IPS-20b (cell line): Measurements from ENCODE around the gene RNF169.

Experiments used
- H3K27ac ChIP-seq: one replicate; pipeline ENCODE4 v1.5.1; 2013; ENCODE audit warnings: low read length
- H3K27me3 ChIP-seq: 2 replicates; pipeline ENCODE4 v1.6.1; 2013; ENCODE audit warnings: mild to moderate bottlenecking, low read length, inconsistent platforms; ENCODE audit not compliant: insufficient read depth
- H3K36me3 ChIP-seq: 2 replicates; pipeline ENCODE4 v1.6.1; 2013; ENCODE audit warnings: low read depth, mild to moderate bottlenecking, inconsistent platforms, low read length, moderate library complexity; ENCODE audit not compliant: insufficient read depth
- H3K4me1 ChIP-seq: 2 replicates; pipeline ENCODE4 v1.6.1; 2013; ENCODE audit warnings: mild to moderate bottlenecking, control low read depth, inconsistent platforms, low read length, moderate library complexity; ENCODE audit not compliant: insufficient read depth
- H3K4me3 ChIP-seq: 2 replicates; pipeline ENCODE4 v1.5.1; 2013; ENCODE audit warnings: mild to moderate bottlenecking, low read length, inconsistent platforms
- H3K9ac ChIP-seq: 2 replicates; pipeline ENCODE4 v1.6.1; 2013; ENCODE audit warnings: low read depth, mild to moderate bottlenecking, inconsistent platforms, low read length, moderate library complexity
- H3K9me3 ChIP-seq: 2 replicates; pipeline ENCODE4 v1.6.1; 2013; ENCODE audit warnings: mild to moderate bottlenecking, low read depth, low read length, inconsistent platforms; ENCODE audit not compliant: insufficient read depth

Gene RNF169

DNA sequence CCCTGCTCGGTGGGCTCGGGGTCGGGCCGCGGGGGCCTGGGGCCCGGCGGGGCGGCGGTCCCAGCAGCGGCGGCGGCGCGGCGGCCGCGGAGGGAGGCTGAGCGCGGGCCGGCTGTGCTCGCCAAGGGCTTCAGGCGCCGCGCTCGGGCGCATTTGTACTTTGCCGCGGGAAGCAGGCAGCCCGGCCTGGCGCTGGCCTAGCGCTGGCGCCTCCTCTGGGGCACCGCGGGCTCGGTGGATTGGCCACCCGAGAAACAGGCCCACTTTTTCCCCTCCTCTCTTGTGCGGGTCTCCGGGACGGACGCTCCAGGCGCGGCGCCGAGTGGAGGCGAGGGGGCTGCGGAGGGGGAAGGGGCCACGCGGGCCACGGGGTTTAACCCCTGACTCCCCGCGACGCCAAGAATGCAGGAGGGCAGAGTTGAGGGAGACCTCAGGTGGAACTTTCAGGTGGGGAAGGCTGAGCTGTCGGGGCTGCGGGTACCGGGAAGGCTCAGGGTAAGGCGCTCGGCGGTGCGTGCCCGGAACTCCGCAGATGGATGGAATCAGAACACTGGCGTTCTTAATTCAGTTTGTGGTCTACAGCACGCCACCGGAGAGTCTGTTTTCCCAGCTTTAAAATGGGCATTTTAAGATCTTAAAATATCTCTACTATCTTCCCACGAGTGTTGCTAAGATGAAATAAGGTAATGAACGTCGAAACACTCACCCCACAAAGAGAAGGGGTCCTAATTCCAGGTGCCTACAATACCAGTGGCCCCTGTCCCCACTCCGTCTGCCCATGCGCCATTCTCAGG, 17.2 kb upstream of the RNF169 start, which contains the start of gene CHRDL2:
CHRDL2 (minus strand) TSS at position 126 of the 794 bp plus-strand sequence. CDS start 538 bp downstream, outside the sequence.
- H3K4me3 ChIP-seq = peak within 1 kb of the TSS; percentile 73
- no peaks in the 10 kb centered on the region for H3K4me1 ChIP-seq
- peaks cover 80% of the 10 kb centered on the region for H3K27me3 ChIP-seq
- no peaks in the 10 kb centered on the region for H3K9me3 ChIP-seq
- no peaks in the 10 kb centered on the region for H3K36me3 ChIP-seq
- H3K27ac ChIP-seq = no peak within 1 kb of the TSS
- peak within 1 kb of the TSS; percentile 27; the same call in 1 of the 2 replicates for H3K9ac ChIP-seq

GRCh38 chr11:74734559-74734925, 14.1 kb upstream of the RNF169 start:
- no peaks in the 10 kb centered on the region for H3K9me3 ChIP-seq
- peaks cover 53% of the 10 kb centered on the region for H3K27me3 ChIP-seq
- no peak overlapping the region for H3K27ac ChIP-seq
- no peaks in the 10 kb centered on the region for H3K4me1 ChIP-seq
- H3K9ac ChIP-seq = no peak overlapping the region
- H3K36me3 ChIP-seq = no peaks in the 10 kb centered on the region
- H3K4me3 ChIP-seq = no peak overlapping the region

DNA sequence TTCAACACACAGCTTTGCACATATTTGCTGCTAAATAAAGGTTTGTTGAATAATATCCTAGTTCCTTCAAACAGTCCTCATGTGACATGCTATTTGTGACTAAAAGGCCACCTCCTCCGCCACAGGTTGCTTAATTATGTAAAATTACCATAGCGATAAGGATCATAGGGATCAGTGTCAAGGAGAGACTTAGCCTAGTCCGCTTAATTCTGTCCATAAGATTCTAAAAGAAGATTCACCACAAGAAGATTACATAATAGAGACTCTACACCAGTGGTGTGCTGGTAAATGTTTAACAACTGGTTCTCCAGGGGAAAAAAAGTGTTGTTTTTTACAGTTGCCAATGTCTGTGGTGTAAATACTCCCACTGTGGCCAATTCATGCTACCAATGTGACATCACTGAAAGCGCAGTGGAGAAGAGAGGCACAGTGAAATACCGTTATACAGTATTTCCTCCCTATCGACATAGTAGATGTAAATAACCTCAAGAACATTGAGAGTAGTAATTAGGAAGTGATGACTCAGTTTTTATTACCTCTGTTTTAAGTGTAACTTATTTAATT, 13.2 kb upstream of the RNF169 start:
- H3K27ac ChIP-seq = no peak overlapping the region
- peaks cover 44% of the 10 kb centered on the region for H3K27me3 ChIP-seq
- H3K36me3 ChIP-seq = no peaks in the 10 kb centered on the region
- no peak overlapping the region for H3K4me3 ChIP-seq
- peaks cover 6% of the 10 kb centered on the region for H3K9me3 ChIP-seq
- H3K9ac ChIP-seq = no peak overlapping the region
- no peaks in the 10 kb centered on the region for H3K4me1 ChIP-seq

DNA sequence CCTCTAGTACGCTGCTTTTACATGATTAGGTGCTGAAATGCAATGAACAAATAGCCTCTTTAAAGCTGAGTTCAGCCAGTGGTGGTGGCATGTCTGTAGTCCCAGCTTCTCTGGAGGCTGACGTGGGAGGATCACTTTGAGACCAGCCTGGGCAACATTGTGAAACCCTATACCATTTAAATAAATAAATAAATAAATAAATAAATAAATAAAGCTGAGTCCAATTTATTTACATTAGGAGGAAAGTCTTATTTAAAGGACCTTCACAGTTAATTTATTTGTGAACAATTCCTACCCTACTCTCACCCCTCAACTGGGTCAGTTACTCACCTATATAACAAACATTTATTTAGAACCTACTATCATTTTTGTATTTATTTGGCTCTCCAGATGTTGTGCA, 12.6 kb upstream of the RNF169 start:
- Histone ChIP-seq H3K27me3 (peaks cover 38% of the 10 kb centered on the region), H3K4me1 (no peaks in the 10 kb centered on the region), H3K27ac (no peak overlapping the region), H3K36me3 (no peaks in the 10 kb centered on the region), H3K9me3 (peaks cover 9% of the 10 kb centered on the region), H3K4me3 (no peak overlapping the region), H3K9ac (no peak overlapping the region)

DNA sequence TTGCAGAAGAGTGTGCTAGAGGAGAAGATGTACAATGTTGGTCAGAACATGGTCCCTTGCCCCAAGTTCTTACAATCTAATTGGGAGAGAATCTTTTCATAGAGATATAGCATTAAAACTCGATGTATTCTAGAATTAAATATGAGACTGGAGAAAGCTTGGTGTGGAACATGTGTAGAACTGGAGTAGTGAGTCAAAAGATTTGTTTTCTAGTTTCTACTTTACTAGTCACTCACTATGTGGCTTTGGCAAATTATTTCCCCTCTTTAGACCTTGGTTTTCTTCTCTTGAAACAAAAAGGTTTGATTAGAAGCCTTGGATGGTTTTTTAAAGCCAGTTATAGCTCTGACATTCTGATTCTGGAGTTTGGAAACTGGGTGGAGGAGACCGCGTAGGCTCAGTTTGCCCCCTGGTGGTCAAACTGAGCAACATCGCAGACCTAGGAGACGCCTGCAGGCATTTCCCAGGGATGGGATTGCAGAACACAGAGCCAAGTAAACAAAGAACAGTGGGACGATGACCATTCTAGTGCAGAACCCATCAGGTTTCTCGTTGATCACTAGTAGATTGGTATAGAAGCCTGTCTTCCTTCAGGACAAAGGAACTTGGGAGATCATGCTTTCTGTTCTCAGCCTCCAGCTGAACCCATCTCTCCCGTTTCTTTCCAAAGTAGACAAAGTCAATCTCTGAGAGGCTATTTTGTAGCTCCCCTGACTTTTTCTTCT, 8.9 kb upstream of the RNF169 start:
- no peak overlapping the region for H3K27ac ChIP-seq
- no peaks in the 10 kb centered on the region for H3K4me1 ChIP-seq
- peaks cover 14% of the 10 kb centered on the region for H3K9me3 ChIP-seq
- H3K27me3 ChIP-seq = 0 out of 2 replicates have a peak, but pooled peaks cover 4% of the 10 kb centered on the region
- H3K36me3 ChIP-seq = no peaks in the 10 kb centered on the region
- no peak overlapping the region for H3K9ac ChIP-seq
- no peak overlapping the region for H3K4me3 ChIP-seq

GRCh38 chr11:74742070-74742469, 6.6 kb upstream of the RNF169 start:
- H3K36me3 ChIP-seq = no peaks in the 10 kb centered on the region

GRCh38 chr11:74743640-74744039, 5.0 kb upstream of the RNF169 start:
- Histone ChIP-seq H3K9ac (no peak overlapping the region), H3K36me3 (no peaks in the 10 kb centered on the region), H3K4me3 (no peak overlapping the region), H3K27me3 (no peaks in the 10 kb centered on the region), H3K9me3 (peaks cover 14% of the 10 kb centered on the region), H3K27ac (no peak overlapping the region), H3K4me1 (peaks cover 8% of the 10 kb centered on the region; the same call in 1 of the 2 replicates)

More at GRCh38 chr11:74742070-74742469, 6.6 kb upstream of the RNF169 start:
- Histone ChIP-seq H3K27ac (no peak overlapping the region), H3K9me3 (peaks cover 14% of the 10 kb centered on the region), H3K4me1 (no peaks in the 10 kb centered on the region), H3K27me3 (no peaks in the 10 kb centered on the region), H3K4me3 (no peak overlapping the region), H3K9ac (no peak overlapping the region)

- H3K9ac ChIP-seq = no peak overlapping the region
- H3K36me3 ChIP-seq = no peaks in the 10 kb centered on the region
- H3K4me1 ChIP-seq = peaks cover 8% of the 10 kb centered on the region; the same call in 1 of the 2 replicates
- peaks cover 14% of the 10 kb centered on the region for H3K9me3 ChIP-seq
- no peak overlapping the region for H3K4me3 ChIP-seq
- no peak overlapping the region for H3K27ac ChIP-seq
- no peaks in the 10 kb centered on the region for H3K27me3 ChIP-seq
Measured at GRCh38 chr11:74744277-74744676, 4.4 kb upstream of the RNF169 start.

DNA sequence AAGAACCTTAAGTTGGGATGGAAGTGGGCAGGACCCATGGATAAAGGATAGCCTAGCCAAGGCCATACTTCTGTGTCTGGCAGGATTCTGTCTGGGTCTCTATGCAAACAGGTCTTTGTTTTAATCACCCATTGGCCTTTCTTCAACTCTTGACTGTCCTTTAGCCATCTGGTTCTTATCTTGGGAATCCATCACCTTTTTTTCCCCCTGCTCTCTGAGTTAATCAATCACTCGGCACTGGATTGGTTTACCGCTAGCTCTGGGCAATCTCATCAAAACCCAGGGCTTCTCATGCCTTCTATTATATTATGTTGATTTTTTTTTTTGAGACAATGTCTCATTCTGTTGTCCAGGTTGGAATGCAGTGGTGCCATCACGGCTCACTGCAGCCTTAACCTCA, 1.8 kb upstream of the RNF169 start:
- Histone ChIP-seq H3K36me3 (no peaks in the 10 kb centered on the region), H3K9me3 (no peaks in the 10 kb centered on the region), H3K4me3 (no peak overlapping the region), H3K9ac (no peak overlapping the region), H3K27me3 (no peaks in the 10 kb centered on the region), H3K4me1 (peaks cover 8% of the 10 kb centered on the region; the same call in 1 of the 2 replicates), H3K27ac (no peak overlapping the region)

GRCh38 chr11:74749127-74749964, 697 bp downstream of the RNF169 start:
- no peaks in the 10 kb centered on the region for H3K27me3 ChIP-seq
- no peak overlapping the region for H3K27ac ChIP-seq
- H3K4me1 ChIP-seq = peaks cover 11% of the 10 kb centered on the region; the same call in 1 of the 2 replicates

DNA sequence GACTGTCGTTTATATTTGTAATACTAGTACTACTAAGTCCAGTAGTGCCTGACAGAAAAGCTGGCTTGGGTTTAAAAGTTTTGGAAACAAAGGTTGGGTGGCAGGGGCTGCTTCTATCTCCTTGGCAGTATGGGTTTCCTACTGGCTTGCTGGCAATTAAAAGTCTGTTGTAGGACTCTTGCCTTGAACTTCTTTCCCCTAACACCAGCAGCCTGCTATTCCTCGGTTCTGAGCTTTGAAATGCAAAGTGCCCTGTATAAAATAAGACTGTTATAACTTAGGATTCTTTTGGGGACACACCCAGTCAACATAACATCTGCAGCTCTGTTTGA, 1.3 kb downstream of the RNF169 start:
- H3K27ac ChIP-seq = no peak overlapping the region
- no peaks in the 10 kb centered on the region for H3K27me3 ChIP-seq
- H3K4me3 ChIP-seq = peak overlapping the region; percentile 81
- H3K9ac ChIP-seq = peak overlapping the region; percentile 86; the same call in 1 of the 2 replicates
- H3K9me3 ChIP-seq = no peaks in the 10 kb centered on the region
- peaks cover 17% of the 10 kb centered on the region for H3K4me1 ChIP-seq
- H3K36me3 ChIP-seq = no peaks in the 10 kb centered on the region

More at GRCh38 chr11:74749127-74749964, 697 bp downstream of the RNF169 start:
- no peaks in the 10 kb centered on the region for H3K36me3 ChIP-seq
- peak overlapping the region; percentile 86 for H3K9ac ChIP-seq
- no peaks in the 10 kb centered on the region for H3K9me3 ChIP-seq
- peak overlapping the region; percentile 81 for H3K4me3 ChIP-seq
